MM.1S (cell line): Measurements from ENCODE around the gene SEPTIN1.

Experiments
- EZH2 ChIP-seq: fragments of 300-600 bp; sonication (generic); optimal IDR thresholded peaks from 2 replicates; pipeline ENCODE3; 2017; ENCODE audit warnings: low read depth, mild to moderate bottlenecking, antibody characterized with exemption, low read length, mixed read lengths
- EZH2phosphoT487 ChIP-seq: fragments of 300-600 bp; sonication (generic); IDR thresholded peaks from 2 replicates; pipeline ENCODE4 v1.6.1; 2018; ENCODE audit warnings: antibody characterized with exemption, low read length
- TF ChIP-seq, protein P1 (sequence below): fragments of 300-600 bp; sonication (generic); IDR thresholded peaks from 2 replicates; pipeline ENCODE4 v1.5.1; 2016; ENCODE audit warnings: antibody characterized with exemption, low read length, mixed read lengths

DNA sequence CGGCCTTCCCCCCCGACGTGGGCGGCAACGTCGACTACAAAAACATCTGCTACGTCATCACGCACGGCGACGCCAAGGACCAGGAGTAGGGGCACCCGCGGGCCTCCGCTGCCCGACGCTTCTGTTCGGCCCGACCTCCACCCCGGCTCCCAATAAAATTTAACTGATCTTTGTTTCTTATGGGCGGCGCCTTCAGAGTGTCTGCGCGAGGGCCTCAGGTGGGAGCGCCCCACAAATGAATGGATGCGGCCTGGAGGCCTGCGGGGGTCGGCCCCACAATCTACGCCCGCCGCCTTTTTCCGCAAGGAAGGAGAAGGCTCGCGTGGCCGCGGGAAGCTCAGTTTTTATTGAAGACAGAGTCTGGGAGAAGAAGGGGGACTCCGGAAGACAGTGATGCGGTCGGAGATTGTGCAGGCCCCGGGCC is 4.5 kb downstream of the SEPTIN1 start:
- TF ChIP-seq, protein P1, sequence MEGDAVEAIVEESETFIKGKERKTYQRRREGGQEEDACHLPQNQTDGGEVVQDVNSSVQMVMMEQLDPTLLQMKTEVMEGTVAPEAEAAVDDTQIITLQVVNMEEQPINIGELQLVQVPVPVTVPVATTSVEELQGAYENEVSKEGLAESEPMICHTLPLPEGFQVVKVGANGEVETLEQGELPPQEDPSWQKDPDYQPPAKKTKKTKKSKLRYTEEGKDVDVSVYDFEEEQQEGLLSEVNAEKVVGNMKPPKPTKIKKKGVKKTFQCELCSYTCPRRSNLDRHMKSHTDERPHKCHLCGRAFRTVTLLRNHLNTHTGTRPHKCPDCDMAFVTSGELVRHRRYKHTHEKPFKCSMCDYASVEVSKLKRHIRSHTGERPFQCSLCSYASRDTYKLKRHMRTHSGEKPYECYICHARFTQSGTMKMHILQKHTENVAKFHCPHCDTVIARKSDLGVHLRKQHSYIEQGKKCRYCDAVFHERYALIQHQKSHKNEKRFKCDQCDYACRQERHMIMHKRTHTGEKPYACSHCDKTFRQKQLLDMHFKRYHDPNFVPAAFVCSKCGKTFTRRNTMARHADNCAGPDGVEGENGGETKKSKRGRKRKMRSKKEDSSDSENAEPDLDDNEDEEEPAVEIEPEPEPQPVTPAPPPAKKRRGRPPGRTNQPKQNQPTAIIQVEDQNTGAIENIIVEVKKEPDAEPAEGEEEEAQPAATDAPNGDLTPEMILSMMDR, result no peak
- TF ChIP-seq EZH2phosphoT487 (no peak), EZH2 (no peak)
